ENCODE results near the gene TBC1D10A. TPM values are rescaled to one million over a fixed set of nuclear protein-coding genes. Genes with fewer than 3 reads are reported as not detected.

TBC1D10A gene
- total RNA-seq, 1 experiment from 2014 or later: 18.6 TPM

DNA sequence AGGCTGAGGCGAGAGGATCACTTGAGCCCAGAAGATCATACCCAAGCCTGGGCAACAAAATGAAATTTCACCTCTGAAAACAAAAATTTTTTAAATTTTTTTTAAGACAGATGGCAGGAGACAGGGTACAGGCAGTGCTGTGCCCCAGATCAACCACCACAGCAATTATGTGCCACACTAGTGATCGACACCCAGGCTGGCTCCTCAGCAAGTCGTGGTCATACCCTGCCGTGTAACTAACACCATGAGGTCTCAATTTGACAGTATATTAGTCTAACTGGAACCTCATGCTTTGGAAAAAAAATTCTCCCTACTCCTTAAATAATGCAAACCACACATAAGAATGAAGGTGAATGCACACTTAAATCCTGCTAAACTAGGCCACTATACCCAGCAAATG, 21.7 kb upstream of the TBC1D10A start:
- no peaks in the 10 kb centered on the region for H3K27me3 ChIP-seq (ENCODE audit: insufficient read depth, low read length)
- no peaks in the 10 kb centered on the region for H3K4me1 ChIP-seq (ENCODE audit: control insufficient read depth in 1 of 2, insufficient read depth in 2 of 2, low read length in 2 of 2)
- ChIA-PET CTCF (no interaction called here), RAD21 (ENCODE audit: low non-redundant PET in 1 of 2, low total read pairs in 2 of 2, uncharacterized antibody in 2 of 2, unreplicated experiment in 2 of 2) (no interaction called here), POLR2A (no interaction called here)
- H3K9me2 ChIP-seq (ENCODE audit: insufficient read depth): no peaks in the 10 kb centered on the region
- no TSS peak for BruUV-seq (replicated peaks)
- TF ChIP-seq TCF7L2 (IDR thresholded peaks at IDR 0.05; ENCODE audit: borderline replicate concordance, extremely low read depth, insufficient read depth, insufficient read length) (no peak), FOSL1 (IDR thresholded peaks at IDR 0.05; ENCODE audit: low read depth) (no peak), SP1 (IDR thresholded peaks at IDR 0.05; ENCODE audit: low read depth) (no peak), SRF (IDR thresholded peaks at IDR 0.05; ENCODE audit: low read depth) (no peak), SIN3A (IDR thresholded peaks at IDR 0.05; ENCODE audit: low read depth) (no peak), EZH2phosphoT487 (IDR thresholded peaks at IDR 0.05; ENCODE audit: borderline replicate concordance) (no peak), RAD21 (IDR thresholded peaks at IDR 0.05; ENCODE audit: low read depth) (no peak)
- TF ChIP-seq, protein P1, sequence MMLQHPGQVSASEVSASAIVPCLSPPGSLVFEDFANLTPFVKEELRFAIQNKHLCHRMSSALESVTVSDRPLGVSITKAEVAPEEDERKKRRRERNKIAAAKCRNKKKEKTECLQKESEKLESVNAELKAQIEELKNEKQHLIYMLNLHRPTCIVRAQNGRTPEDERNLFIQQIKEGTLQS (IDR thresholded peaks at IDR 0.05): no peak
- TF ChIP-seq, protein P2, sequence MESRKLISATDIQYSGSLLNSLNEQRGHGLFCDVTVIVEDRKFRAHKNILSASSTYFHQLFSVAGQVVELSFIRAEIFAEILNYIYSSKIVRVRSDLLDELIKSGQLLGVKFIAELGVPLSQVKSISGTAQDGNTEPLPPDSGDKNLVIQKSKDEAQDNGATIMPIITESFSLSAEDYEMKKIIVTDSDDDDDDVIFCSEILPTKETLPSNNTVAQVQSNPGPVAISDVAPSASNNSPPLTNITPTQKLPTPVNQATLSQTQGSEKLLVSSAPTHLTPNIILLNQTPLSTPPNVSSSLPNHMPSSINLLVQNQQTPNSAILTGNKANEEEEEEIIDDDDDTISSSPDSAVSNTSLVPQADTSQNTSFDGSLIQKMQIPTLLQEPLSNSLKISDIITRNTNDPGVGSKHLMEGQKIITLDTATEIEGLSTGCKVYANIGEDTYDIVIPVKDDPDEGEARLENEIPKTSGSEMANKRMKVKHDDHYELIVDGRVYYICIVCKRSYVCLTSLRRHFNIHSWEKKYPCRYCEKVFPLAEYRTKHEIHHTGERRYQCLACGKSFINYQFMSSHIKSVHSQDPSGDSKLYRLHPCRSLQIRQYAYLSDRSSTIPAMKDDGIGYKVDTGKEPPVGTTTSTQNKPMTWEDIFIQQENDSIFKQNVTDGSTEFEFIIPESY (IDR thresholded peaks at IDR 0.05; ENCODE audit: extremely low read depth, insufficient replicate concordance, low read length): no peak
- TF ChIP-seq, protein P3, sequence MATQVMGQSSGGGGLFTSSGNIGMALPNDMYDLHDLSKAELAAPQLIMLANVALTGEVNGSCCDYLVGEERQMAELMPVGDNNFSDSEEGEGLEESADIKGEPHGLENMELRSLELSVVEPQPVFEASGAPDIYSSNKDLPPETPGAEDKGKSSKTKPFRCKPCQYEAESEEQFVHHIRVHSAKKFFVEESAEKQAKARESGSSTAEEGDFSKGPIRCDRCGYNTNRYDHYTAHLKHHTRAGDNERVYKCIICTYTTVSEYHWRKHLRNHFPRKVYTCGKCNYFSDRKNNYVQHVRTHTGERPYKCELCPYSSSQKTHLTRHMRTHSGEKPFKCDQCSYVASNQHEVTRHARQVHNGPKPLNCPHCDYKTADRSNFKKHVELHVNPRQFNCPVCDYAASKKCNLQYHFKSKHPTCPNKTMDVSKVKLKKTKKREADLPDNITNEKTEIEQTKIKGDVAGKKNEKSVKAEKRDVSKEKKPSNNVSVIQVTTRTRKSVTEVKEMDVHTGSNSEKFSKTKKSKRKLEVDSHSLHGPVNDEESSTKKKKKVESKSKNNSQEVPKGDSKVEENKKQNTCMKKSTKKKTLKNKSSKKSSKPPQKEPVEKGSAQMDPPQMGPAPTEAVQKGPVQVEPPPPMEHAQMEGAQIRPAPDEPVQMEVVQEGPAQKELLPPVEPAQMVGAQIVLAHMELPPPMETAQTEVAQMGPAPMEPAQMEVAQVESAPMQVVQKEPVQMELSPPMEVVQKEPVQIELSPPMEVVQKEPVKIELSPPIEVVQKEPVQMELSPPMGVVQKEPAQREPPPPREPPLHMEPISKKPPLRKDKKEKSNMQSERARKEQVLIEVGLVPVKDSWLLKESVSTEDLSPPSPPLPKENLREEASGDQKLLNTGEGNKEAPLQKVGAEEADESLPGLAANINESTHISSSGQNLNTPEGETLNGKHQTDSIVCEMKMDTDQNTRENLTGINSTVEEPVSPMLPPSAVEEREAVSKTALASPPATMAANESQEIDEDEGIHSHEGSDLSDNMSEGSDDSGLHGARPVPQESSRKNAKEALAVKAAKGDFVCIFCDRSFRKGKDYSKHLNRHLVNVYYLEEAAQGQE (IDR thresholded peaks at IDR 0.05; ENCODE audit: low read depth): no peak
- TF ChIP-seq, protein P4, sequence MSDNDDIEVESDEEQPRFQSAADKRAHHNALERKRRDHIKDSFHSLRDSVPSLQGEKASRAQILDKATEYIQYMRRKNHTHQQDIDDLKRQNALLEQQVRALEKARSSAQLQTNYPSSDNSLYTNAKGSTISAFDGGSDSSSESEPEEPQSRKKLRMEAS (IDR thresholded peaks at IDR 0.05): no peak
- H3K4me3 ChIP-seq (replicated peaks in 1 of 2; ENCODE audit: low read depth in 1 of 2, low read length in 2 of 2): no peak overlapping the region
- intact Hi-C loops (cut with micrococcal nuclease): no loop called here
- peaks cover 72 to 77% of the 10 kb centered on the region in 2 experiments for H3K36me3 ChIP-seq (ENCODE audit: control insufficient read depth in 1 of 2, insufficient read depth in 2 of 2, low read length in 2 of 2)
- no peak overlapping the region for H3K27ac ChIP-seq (ENCODE audit: low read depth, low read length)
- no peaks in the 10 kb centered on the region for H3K9me3 ChIP-seq (ENCODE audit: control insufficient read depth in 1 of 2, insufficient read depth in 1 of 2, low read depth in 1 of 2, low read length in 2 of 2)
- DNase-seq (ENCODE audit: low read depth, low spot score): no peak
- H3K79me2 ChIP-seq (ENCODE audit: insufficient read depth, low read length): peaks cover 88% of the 10 kb centered on the region
- no peak overlapping the region for H3K9ac ChIP-seq (ENCODE audit: low read length)
- no peaks in the 10 kb centered on the region for H4K20me1 ChIP-seq (ENCODE audit: insufficient read depth)
- no peak for ATAC-seq
- H3K4me2 ChIP-seq (ENCODE audit: low read length): no peak overlapping the region
- no peak overlapping the region for H2AFZ ChIP-seq (ENCODE audit: low read depth, low read length, poor library complexity, severe bottlenecking)

Measured in HCT116 (cell line).